Measurements from ENCODE around the gene NRXN2. TPM values are rescaled to one million over a fixed set of nuclear protein-coding genes. Genes with fewer than 3 reads are reported as not detected.

Gene NRXN2
- polyA plus RNA-seq, 1 experiment: 0.20 TPM

GRCh38 chr11:64643920-64644646 is 78.9 kb downstream of the NRXN2 start:
- Histone ChIP-seq H3K4me3 (ENCODE audit: low read depth, low read length) (no peak overlapping the region), H3K36me3 (ENCODE audit: control insufficient read depth, insufficient read depth, low read length) (no peaks in the 10 kb centered on the region), H3K27me3 (ENCODE audit: control insufficient read depth, insufficient read depth, low read length) (peaks cover 56% of the 10 kb centered on the region)
- no peak for DNase-seq (ENCODE audit: low read depth)
- ChIA-PET CTCF (interaction anchor here (0.7 to 2.6 kb wide), 6 partner anchors 9 to 340 kb away, joined by 3 to 8 read pairs (median 3); no protein-coding TSS in a partner anchor), POLR2A (no interaction called here)
- no peak for TF ChIP-seq CTCF (IDR thresholded peaks at IDR 0.05; ENCODE audit: insufficient read depth, low read depth, low read length)

DNA sequence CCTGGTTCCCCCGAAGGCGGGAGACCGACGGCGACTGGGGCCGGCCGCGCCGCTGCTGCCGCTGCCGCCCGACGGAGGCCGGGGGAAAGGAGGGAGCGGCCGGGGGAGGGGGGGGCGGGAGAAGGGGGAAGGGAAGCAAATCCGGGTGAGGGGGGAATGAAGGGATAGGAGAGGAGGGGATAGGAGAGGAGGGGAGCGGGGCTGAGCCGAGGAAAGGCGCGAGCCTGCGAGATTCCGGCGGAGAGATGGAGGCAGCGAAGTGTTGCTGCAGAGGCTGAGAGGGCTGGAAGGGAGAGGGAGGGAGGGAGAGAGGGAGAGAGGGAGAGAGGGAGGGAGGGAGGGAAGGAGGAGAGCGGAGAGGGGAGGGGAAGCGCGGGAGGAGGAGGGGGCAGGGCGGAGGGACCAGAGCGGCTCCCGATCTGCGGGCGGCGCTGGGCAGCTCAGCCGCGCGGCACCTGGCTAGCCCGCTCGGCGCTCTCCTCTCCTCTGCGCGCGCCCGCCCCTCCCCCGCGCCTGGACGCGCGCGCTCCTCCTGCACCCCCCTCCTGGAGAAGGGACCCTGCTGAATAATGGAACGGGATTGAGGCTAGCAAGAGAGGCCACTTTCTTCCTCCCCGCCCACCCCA is 79.6 kb downstream of the NRXN2 start:
- DNase-seq (ENCODE audit: low read depth): no peak
- no peak for TF ChIP-seq CTCF (IDR thresholded peaks at IDR 0.05; ENCODE audit: insufficient read depth, low read depth, low read length)
- POLR2A ChIA-PET: no interaction called here
- H3K4me3 ChIP-seq (ENCODE audit: low read depth, low read length): no peak overlapping the region
- H3K36me3 ChIP-seq (ENCODE audit: control insufficient read depth, insufficient read depth, low read length): no peaks in the 10 kb centered on the region
- CTCF ChIA-PET: interaction anchor here (0.8 to 1.4 kb wide), 4 partner anchors 8 to 194 kb away, joined by 3 to 5 read pairs (median 3); no protein-coding TSS in a partner anchor
- peaks cover 59% of the 10 kb centered on the region for H3K27me3 ChIP-seq (ENCODE audit: control insufficient read depth, insufficient read depth, low read length)

- Histone ChIP-seq H3K36me3 (ENCODE audit: control insufficient read depth, insufficient read depth, low read length) (no peaks in the 10 kb centered on the region), H3K27me3 (ENCODE audit: control insufficient read depth, insufficient read depth, low read length) (peaks cover 64% of the 10 kb centered on the region), H3K4me3 (ENCODE audit: low read depth, low read length) (no peak overlapping the region)
- POLR2A ChIA-PET: no interaction called here
- TF ChIP-seq CTCF (IDR thresholded peaks at IDR 0.05; ENCODE audit: insufficient read depth, low read depth, low read length): no peak
- DNase-seq (ENCODE audit: low read depth): no peak
- CTCF ChIA-PET: interaction anchor here (0.8 to 1.4 kb wide), 3 partner anchors 8 to 193 kb away, joined by 3 to 5 read pairs (median 3); no protein-coding TSS in a partner anchor
These were observed 80.1 kb downstream of the NRXN2 start for GRCh38 chr11:64642871-64643255.

DNA sequence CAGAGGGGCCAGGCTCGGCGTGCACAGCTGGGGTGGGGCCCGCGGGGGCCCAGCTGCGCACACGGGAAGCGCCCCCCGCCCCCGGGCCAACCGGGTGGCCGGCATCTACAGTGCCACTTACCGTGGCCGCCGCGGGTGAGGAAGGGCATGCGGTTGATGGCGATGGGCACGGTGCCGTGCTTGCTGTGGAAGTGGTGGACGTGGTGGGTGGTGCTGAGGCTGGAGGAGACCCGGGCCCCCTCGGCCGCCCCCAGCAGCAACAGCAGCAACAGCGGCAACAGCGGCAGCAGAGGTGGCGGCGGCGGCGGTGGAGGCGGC is 80.6 kb downstream of the NRXN2 start:
- ChIA-PET CTCF (interaction anchor here (1.1 to 1.4 kb wide), 2 partner anchors 9 to 46 kb away, joined by 3 to 5 read pairs; no protein-coding TSS in a partner anchor), POLR2A (no interaction called here)
- Histone ChIP-seq H3K4me3 (ENCODE audit: low read depth, low read length) (no peak overlapping the region), H3K36me3 (ENCODE audit: control insufficient read depth, insufficient read depth, low read length) (no peaks in the 10 kb centered on the region), H3K27me3 (ENCODE audit: control insufficient read depth, insufficient read depth, low read length) (peaks cover 64% of the 10 kb centered on the region)
- no peak for TF ChIP-seq CTCF (IDR thresholded peaks at IDR 0.05; ENCODE audit: insufficient read depth, low read depth, low read length)
- DNase-seq (ENCODE audit: low read depth): no peak

DNA sequence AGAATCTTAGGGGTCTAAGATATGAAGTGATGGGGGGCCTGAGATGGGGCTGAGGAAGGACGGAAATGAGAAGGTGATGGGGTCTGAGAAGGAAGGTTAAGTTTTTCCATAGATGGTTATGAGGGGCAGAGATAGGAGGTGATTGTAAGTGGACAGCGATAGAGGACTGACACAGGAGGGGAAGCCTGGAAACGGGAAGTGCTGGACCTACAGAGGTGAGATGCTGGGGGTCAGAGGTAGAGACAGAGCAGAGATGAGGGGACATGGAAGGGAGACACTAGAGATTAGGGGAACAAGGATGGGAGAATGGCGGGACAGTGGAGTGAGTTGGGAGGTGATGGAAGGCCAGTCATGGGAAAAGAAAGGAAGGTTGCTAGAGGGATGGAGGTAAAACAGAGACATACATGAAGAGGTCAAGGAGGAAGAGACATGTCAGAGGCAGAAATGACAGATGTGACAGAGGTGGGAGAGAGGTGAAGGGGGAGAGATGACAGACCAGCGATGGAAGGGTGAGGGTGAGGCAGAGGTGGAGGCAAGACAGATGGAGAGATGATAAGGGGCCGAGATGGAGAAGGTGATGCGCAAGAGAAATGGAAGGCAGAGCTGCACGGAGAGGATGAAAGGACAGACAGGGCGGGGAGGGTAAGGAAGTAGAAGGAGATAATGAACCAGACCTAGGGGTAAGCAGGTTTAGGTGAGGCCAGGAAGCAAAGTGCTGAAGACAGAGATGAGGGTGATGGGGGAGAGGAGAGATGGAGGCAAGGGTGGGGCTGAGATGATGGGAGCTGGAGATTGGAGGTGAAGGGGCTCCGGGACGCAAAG is 81.2 kb downstream of the NRXN2 start:
- TF ChIP-seq CTCF (IDR thresholded peaks at IDR 0.05; ENCODE audit: insufficient read depth, low read depth, low read length): no peak
- POLR2A ChIA-PET: no interaction called here
- CTCF ChIA-PET: interaction anchor here (1.1 to 1.4 kb wide), 2 partner anchors 9 to 47 kb away, joined by 3 to 5 read pairs; no protein-coding TSS in a partner anchor
- H3K4me3 ChIP-seq (ENCODE audit: low read depth, low read length): no peak overlapping the region
- no peaks in the 10 kb centered on the region for H3K36me3 ChIP-seq (ENCODE audit: control insufficient read depth, insufficient read depth, low read length)
- no peak for DNase-seq (ENCODE audit: low read depth)
- H3K27me3 ChIP-seq (ENCODE audit: control insufficient read depth, insufficient read depth, low read length): peaks cover 61% of the 10 kb centered on the region
